ENCODE measurements around the gene CRYBG1. TPM values are rescaled to one million over a fixed set of nuclear protein-coding genes. Genes with fewer than 3 reads are reported as not detected.
"Not testable (repeated sequence)": the region's sequence is repeated elsewhere in the genome, so short reads cannot be mapped to it uniquely, and the experiment has no call there.

The CRYBG1 gene
- total RNA-seq, 1 donor, result 11.9 TPM

DNA sequence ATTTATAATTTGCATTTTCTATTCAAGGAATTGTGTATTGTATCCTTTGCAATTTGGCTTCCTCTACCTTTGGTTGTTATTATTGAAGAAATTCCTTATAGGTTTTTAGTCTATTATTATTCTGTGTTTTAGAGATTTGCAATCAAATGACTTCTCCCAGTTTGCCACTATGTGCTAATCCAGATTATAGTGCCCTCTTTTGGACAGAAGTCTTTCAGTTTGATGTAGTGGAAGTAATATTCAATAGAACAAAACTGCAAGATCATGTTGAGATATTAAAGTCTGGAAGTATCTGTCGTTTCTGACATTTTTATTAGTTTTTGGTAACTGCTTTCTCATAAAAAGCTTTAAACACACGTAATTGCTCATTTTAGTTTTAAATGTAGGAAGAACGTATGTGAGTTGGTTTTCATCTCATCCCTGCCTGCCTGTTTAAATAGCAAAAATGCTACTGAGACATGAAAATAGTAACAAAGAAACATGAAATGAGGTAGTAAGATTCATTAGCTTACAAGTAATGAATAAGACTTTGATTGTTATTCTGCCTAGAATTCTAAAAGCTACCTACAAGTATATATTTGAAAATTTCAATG is 195.9 kb downstream of the CRYBG1 start:
- Histone ChIP-seq H2AFZ (ENCODE audit: low read length) (no peak overlapping the region), H3K27me3 (ENCODE audit: insufficient read depth, low read length) (no peaks in the 10 kb centered on the region), H3K4me1 (ENCODE audit: insufficient read depth, low read length) (peaks cover 10% of the 10 kb centered on the region), H3K9me3 (ENCODE audit: low read depth, low read length) (no peaks in the 10 kb centered on the region), H3K79me2 (ENCODE audit: insufficient read depth, low read length) (no peaks in the 10 kb centered on the region), H3K36me3 (ENCODE audit: insufficient read depth, low read length) (no peaks in the 10 kb centered on the region), H3K4me3 (ENCODE audit: insufficient read depth, low read length) (no peak overlapping the region), H4K20me1 (ENCODE audit: insufficient read depth, low read length) (no peaks in the 10 kb centered on the region), H3K4me2 (ENCODE audit: insufficient read depth, low read length) (no peak overlapping the region), H3K27ac (ENCODE audit: low read depth, low read length) (no peak overlapping the region)
- TF ChIP-seq, protein P1, sequence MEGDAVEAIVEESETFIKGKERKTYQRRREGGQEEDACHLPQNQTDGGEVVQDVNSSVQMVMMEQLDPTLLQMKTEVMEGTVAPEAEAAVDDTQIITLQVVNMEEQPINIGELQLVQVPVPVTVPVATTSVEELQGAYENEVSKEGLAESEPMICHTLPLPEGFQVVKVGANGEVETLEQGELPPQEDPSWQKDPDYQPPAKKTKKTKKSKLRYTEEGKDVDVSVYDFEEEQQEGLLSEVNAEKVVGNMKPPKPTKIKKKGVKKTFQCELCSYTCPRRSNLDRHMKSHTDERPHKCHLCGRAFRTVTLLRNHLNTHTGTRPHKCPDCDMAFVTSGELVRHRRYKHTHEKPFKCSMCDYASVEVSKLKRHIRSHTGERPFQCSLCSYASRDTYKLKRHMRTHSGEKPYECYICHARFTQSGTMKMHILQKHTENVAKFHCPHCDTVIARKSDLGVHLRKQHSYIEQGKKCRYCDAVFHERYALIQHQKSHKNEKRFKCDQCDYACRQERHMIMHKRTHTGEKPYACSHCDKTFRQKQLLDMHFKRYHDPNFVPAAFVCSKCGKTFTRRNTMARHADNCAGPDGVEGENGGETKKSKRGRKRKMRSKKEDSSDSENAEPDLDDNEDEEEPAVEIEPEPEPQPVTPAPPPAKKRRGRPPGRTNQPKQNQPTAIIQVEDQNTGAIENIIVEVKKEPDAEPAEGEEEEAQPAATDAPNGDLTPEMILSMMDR (IDR thresholded peaks at IDR 0.05; ENCODE audit: extremely low read depth, low read depth, low read length), result peak; percentile 56
- no peak for DNase-seq (ENCODE audit: insufficient read length, low spot score, missing footprints)

DNA sequence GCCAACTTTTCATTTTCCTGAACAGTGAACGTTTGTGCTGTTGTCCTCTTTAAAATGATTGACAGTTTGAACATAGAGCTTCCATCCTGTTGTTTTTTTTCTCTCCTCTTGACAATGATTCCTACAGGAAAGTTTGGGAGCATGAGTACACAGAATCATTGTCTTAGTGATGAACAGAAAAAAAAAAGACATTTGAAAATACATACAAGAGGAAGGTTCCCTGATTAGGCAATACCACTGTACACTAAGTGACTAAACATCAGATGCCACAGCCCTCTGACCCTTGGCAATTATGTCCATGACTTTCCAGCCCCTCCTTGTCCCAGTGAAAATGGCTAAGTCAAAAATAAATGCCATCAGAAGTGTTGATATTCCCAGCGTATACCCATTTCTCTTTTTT is 197.3 kb downstream of the CRYBG1 start:
- no peak overlapping the region for H3K27ac ChIP-seq (ENCODE audit: low read depth, low read length)
- no peaks in the 10 kb centered on the region for H3K36me3 ChIP-seq (ENCODE audit: insufficient read depth, low read length)
- no peak overlapping the region for H2AFZ ChIP-seq (ENCODE audit: low read length)
- DNase-seq (ENCODE audit: insufficient read length, low spot score, missing footprints), result no peak
- no peaks in the 10 kb centered on the region for H3K9me3 ChIP-seq (ENCODE audit: low read depth, low read length)
- H3K4me2 ChIP-seq (ENCODE audit: insufficient read depth, low read length), result no peak overlapping the region
- no peaks in the 10 kb centered on the region for H3K27me3 ChIP-seq (ENCODE audit: insufficient read depth, low read length)
- H3K4me3 ChIP-seq (ENCODE audit: insufficient read depth, low read length), result no peak overlapping the region
- no peaks in the 10 kb centered on the region for H4K20me1 ChIP-seq (ENCODE audit: insufficient read depth, low read length)
- TF ChIP-seq, protein P1 (IDR thresholded peaks at IDR 0.05; ENCODE audit: extremely low read depth, low read depth, low read length), result no peak
- no peaks in the 10 kb centered on the region for H3K79me2 ChIP-seq (ENCODE audit: insufficient read depth, low read length)
- peaks cover 16% of the 10 kb centered on the region for H3K4me1 ChIP-seq (ENCODE audit: insufficient read depth, low read length)

DNA sequence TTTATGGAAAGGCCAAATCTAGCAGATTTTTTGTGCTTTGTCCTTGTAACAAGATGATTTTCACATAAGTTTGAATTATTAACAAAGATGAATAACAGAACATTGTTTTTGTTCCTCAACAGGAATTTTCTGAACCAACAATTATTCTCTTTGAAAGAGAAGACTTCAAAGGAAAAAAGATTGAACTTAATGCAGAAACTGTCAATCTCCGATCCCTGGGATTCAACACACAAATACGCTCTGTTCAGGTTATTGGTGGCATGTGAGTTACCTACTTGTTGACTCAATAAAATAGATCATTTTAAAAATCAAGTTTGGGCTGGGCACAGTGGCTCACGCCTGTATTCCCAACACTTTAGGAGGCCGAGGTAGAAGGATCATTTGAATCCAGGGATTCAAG is 197.8 kb downstream of the CRYBG1 start:
- DNase-seq (ENCODE audit: insufficient read length, low spot score, missing footprints), result no peak
- no peaks in the 10 kb centered on the region for H4K20me1 ChIP-seq (ENCODE audit: insufficient read depth, low read length)
- H3K79me2 ChIP-seq (ENCODE audit: insufficient read depth, low read length), result no peaks in the 10 kb centered on the region
- no peaks in the 10 kb centered on the region for H3K9me3 ChIP-seq (ENCODE audit: low read depth, low read length)
- peaks cover 16% of the 10 kb centered on the region for H3K4me1 ChIP-seq (ENCODE audit: insufficient read depth, low read length)
- no peaks in the 10 kb centered on the region for H3K27me3 ChIP-seq (ENCODE audit: insufficient read depth, low read length)
- no peaks in the 10 kb centered on the region for H3K36me3 ChIP-seq (ENCODE audit: insufficient read depth, low read length)
- H3K4me3 ChIP-seq (ENCODE audit: insufficient read depth, low read length), result no peak overlapping the region
- H3K4me2 ChIP-seq (ENCODE audit: insufficient read depth, low read length), result no peak overlapping the region
- TF ChIP-seq, protein P1 (IDR thresholded peaks at IDR 0.05; ENCODE audit: extremely low read depth, low read depth, low read length), result no peak
- no peak overlapping the region for H3K27ac ChIP-seq (ENCODE audit: low read depth, low read length)
- no peak overlapping the region for H2AFZ ChIP-seq (ENCODE audit: low read length)

DNA sequence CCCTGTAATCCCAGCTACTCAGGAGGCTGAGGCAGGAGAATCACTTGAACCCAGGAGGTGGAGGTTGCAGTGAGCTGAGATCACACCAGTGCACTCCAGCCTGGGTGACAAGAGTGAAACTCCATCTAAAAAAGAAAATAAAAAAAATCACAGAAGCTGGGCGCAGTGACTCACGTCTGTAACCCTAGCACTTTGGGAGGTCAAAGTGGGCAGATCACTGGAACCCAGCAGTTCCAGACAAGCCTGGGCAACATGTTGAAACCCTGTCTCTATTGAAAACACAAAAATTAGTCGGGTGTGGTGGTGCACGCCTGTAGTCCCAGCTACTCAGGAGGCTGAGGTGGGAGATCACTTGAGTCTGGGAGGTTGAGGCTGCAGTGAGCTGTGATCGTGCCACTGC is 199.1 kb downstream of the CRYBG1 start:
- H3K4me2 ChIP-seq (ENCODE audit: insufficient read depth, low read length); H3K9me3 ChIP-seq (ENCODE audit: low read depth, low read length); H2AFZ ChIP-seq (ENCODE audit: low read length); DNase-seq (ENCODE audit: insufficient read length, low spot score, missing footprints); H4K20me1 ChIP-seq (ENCODE audit: insufficient read depth, low read length); H3K79me2 ChIP-seq (ENCODE audit: insufficient read depth, low read length); H3K4me3 ChIP-seq (ENCODE audit: insufficient read depth, low read length); H3K36me3 ChIP-seq (ENCODE audit: insufficient read depth, low read length); H3K27ac ChIP-seq (ENCODE audit: low read depth, low read length); H3K27me3 ChIP-seq (ENCODE audit: insufficient read depth, low read length): not testable (repeated sequence)
- peaks cover 16% of the 10 kb centered on the region for H3K4me1 ChIP-seq (ENCODE audit: insufficient read depth, low read length)
